ENCODE data around the gene MAEA.

DNA sequence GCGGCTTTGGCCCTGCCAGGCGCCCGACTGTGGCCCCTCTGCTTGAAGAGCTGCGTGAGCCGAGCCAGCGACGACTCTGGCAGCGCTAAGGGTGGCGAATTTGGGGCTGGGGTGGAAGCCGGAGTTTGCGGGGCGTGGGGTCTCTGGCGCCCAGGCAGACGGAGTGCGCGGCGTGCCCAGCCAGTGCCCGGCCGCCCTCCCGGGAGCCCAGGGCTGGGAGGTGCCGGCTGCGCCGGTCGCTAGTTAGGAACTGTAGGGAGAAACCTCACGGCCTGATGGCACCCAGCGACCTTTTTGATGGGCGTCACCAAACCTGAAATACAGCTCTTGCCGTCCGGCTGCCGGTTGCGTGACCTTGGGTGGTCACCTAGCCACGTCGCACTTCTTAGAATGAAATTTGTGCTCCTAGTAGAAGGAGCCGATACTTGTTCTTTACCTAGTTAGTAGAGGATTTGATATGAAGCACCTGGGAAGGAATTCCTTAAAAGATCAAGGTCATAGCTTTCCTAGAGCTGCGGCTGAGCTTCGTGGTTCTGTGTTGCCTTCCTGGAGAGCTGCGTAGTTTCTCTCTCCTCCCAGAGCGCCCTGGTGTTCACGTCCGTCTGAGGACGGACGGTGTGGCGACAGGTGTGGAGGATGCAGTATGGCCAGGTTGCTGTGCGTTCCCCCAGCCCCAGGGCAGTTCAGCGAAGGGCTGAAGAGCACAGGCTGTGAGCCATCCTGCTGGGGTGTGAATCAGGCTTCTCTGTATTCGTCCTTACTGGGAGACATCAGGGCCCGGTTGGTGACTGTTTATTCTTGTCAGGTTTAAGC, 680 bp downstream of the MAEA start:
- TF ChIP-seq EZH2 (IDR thresholded peaks at IDR 0.05): no peak
- TF ChIP-seq, protein P1, sequence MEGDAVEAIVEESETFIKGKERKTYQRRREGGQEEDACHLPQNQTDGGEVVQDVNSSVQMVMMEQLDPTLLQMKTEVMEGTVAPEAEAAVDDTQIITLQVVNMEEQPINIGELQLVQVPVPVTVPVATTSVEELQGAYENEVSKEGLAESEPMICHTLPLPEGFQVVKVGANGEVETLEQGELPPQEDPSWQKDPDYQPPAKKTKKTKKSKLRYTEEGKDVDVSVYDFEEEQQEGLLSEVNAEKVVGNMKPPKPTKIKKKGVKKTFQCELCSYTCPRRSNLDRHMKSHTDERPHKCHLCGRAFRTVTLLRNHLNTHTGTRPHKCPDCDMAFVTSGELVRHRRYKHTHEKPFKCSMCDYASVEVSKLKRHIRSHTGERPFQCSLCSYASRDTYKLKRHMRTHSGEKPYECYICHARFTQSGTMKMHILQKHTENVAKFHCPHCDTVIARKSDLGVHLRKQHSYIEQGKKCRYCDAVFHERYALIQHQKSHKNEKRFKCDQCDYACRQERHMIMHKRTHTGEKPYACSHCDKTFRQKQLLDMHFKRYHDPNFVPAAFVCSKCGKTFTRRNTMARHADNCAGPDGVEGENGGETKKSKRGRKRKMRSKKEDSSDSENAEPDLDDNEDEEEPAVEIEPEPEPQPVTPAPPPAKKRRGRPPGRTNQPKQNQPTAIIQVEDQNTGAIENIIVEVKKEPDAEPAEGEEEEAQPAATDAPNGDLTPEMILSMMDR (IDR thresholded peaks at IDR 0.05): no peak
